Measurements from ENCODE around the gene CYP3A7. TPM values are rescaled to one million over a fixed set of nuclear protein-coding genes. Genes with fewer than 3 reads are reported as not detected.

CYP3A7 gene
- polyA plus RNA-seq, 1 donor (not counting 4 experiments of a cell fraction or from before 2014, with no cell fraction given): not detected

DNA sequence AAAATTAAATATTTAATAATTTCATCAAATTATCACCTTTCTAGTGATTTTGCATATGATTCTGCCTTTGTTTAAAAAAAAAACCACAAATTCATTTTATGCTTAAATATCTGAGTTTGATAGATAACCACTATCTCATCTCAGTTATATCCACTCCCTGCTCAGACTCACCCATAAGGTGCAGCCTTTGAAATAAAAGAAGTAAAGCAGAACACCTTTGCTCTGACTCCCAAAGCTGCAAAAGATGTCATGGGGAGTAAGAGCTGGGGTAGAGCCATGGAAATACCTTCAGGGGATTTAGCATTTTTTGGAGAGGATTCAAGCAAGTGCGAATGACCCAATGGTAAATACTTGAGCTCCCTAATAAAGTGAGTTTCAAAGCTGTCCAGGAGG is 40.1 kb downstream of the CYP3A7 start:
- H3K9ac ChIP-seq (ENCODE audit: control insufficient read depth, extremely low read depth, insufficient read depth, low read length): no peak overlapping the region
- H3K27ac ChIP-seq (ENCODE audit: control insufficient read depth, insufficient read depth, low read length): no peak overlapping the region
- H3K4me1 ChIP-seq (ENCODE audit: control insufficient read depth, extremely low read depth, insufficient read depth, low read length): peaks cover 10% of the 10 kb centered on the region
- no peaks in the 10 kb centered on the region for H4K20me1 ChIP-seq (ENCODE audit: control insufficient read depth, extremely low read depth, insufficient read depth, low read length)
- no peak overlapping the region for H3K4me3 ChIP-seq (ENCODE audit: control insufficient read depth in 2 of 3, extremely low read depth in 1 of 3, insufficient read depth in 2 of 3, low read depth in 1 of 3, low read length in 3 of 3)
- no peaks in the 10 kb centered on the region for H3K9me1 ChIP-seq (ENCODE audit: control insufficient read depth, extremely low read depth, insufficient read depth, low read length)
- no peaks in the 10 kb centered on the region for H3K36me3 ChIP-seq (ENCODE audit: control insufficient read depth in 2 of 2, extremely low read depth in 1 of 2, insufficient read depth in 2 of 2, low read length in 2 of 2)
- no peaks in the 10 kb centered on the region for H3K79me2 ChIP-seq (ENCODE audit: control insufficient read depth, insufficient read depth, low read length)
- TF ChIP-seq, protein P1, sequence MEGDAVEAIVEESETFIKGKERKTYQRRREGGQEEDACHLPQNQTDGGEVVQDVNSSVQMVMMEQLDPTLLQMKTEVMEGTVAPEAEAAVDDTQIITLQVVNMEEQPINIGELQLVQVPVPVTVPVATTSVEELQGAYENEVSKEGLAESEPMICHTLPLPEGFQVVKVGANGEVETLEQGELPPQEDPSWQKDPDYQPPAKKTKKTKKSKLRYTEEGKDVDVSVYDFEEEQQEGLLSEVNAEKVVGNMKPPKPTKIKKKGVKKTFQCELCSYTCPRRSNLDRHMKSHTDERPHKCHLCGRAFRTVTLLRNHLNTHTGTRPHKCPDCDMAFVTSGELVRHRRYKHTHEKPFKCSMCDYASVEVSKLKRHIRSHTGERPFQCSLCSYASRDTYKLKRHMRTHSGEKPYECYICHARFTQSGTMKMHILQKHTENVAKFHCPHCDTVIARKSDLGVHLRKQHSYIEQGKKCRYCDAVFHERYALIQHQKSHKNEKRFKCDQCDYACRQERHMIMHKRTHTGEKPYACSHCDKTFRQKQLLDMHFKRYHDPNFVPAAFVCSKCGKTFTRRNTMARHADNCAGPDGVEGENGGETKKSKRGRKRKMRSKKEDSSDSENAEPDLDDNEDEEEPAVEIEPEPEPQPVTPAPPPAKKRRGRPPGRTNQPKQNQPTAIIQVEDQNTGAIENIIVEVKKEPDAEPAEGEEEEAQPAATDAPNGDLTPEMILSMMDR (optimal IDR thresholded peaks at IDR 0.05 in 1 of 3, IDR thresholded peaks at IDR 0.05 in 1 of 3, conservative IDR thresholded peaks at IDR 0.05 in 1 of 3; ENCODE audit: extremely low read depth in 1 of 3, insufficient read depth in 2 of 3, low read length in 3 of 3): no peak
- no peak for TF ChIP-seq EZH2 (IDR thresholded peaks at IDR 0.05; ENCODE audit: low read length)
- FAIRE-seq: no peak
- no peak overlapping the region for H3K4me2 ChIP-seq (ENCODE audit: control insufficient read depth, extremely low read depth, insufficient read depth, low read depth, low read length)
- DNase-seq (ENCODE audit: low read depth, low spot score): no peak
- no peak overlapping the region for H2AFZ ChIP-seq (ENCODE audit: control insufficient read depth, low read length)
- no peaks in the 10 kb centered on the region for H3K27me3 ChIP-seq (ENCODE audit: control insufficient read depth, extremely low read depth, insufficient read depth, low read length)
- H3K9me3 ChIP-seq (ENCODE audit: control insufficient read depth, low read depth, low read length): no peaks in the 10 kb centered on the region
- dilution Hi-C loops (cut with MboI; ENCODE audit: extremely low pct_ligation_motif_present, low sequenced_read_pairs): no loop called here

DNA sequence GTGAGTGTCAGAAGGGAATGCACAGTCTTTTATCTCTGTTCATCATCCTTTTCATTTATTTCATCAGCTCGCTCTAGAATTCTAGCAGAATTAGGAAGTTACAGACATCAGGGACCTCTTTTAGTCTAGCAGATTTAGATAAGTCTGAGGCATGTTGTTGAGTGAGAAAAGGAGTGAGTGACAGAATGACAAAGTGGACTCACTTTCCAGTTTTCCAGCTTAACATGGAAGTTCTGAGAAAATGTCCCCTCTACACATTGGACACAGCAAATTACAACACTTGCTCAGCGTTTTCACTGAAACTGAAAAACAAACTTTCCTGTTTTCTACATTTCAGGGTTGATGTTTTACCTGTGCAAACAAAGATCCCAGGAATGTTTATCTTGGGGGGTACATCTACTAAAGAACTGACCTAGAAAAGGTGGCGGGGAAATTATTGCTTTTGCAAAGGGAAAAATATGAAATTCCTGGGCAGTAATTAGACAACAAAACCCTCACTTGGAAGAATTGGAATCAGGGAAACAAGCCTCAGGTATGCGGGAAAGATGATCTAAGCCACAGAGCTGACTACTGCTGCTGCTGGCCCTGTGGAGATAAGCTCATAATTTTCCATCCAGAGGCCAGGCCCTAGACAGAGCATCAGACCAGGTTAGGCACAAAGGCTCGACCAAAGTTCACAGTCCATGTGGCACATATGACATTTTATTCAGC is 40.6 kb downstream of the CYP3A7 start:
- Histone ChIP-seq H3K4me2 (ENCODE audit: control insufficient read depth, extremely low read depth, insufficient read depth, low read depth, low read length) (no peak overlapping the region), H3K27ac (ENCODE audit: control insufficient read depth, insufficient read depth, low read length) (no peak overlapping the region), H3K4me3 (ENCODE audit: control insufficient read depth in 2 of 3, extremely low read depth in 1 of 3, insufficient read depth in 2 of 3, low read depth in 1 of 3, low read length in 3 of 3) (no peak overlapping the region), H3K9ac (ENCODE audit: control insufficient read depth, extremely low read depth, insufficient read depth, low read length) (no peak overlapping the region), H3K9me1 (ENCODE audit: control insufficient read depth, extremely low read depth, insufficient read depth, low read length) (no peaks in the 10 kb centered on the region), H4K20me1 (ENCODE audit: control insufficient read depth, extremely low read depth, insufficient read depth, low read length) (no peaks in the 10 kb centered on the region), H2AFZ (ENCODE audit: control insufficient read depth, low read length) (no peak overlapping the region), H3K4me1 (ENCODE audit: control insufficient read depth, extremely low read depth, insufficient read depth, low read length) (peaks cover 7% of the 10 kb centered on the region), H3K79me2 (ENCODE audit: control insufficient read depth, insufficient read depth, low read length) (no peaks in the 10 kb centered on the region), H3K36me3 (ENCODE audit: control insufficient read depth in 2 of 2, extremely low read depth in 1 of 2, insufficient read depth in 2 of 2, low read length in 2 of 2) (no peaks in the 10 kb centered on the region), H3K9me3 (ENCODE audit: control insufficient read depth, low read depth, low read length) (no peaks in the 10 kb centered on the region), H3K27me3 (ENCODE audit: control insufficient read depth, extremely low read depth, insufficient read depth, low read length) (no peaks in the 10 kb centered on the region)
- TF ChIP-seq, protein P1 (optimal IDR thresholded peaks at IDR 0.05 in 1 of 3, IDR thresholded peaks at IDR 0.05 in 1 of 3, conservative IDR thresholded peaks at IDR 0.05 in 1 of 3; ENCODE audit: extremely low read depth in 1 of 3, insufficient read depth in 2 of 3, low read length in 3 of 3): no peak
- TF ChIP-seq EZH2 (IDR thresholded peaks at IDR 0.05; ENCODE audit: low read length): no peak
- FAIRE-seq (no peak), DNase-seq (ENCODE audit: low read depth, low spot score) (no peak)
- dilution Hi-C loops (cut with MboI; ENCODE audit: extremely low pct_ligation_motif_present, low sequenced_read_pairs): no loop called here

All from keratinocyte (primary cell).